ENCODE results near the gene MAML2.

- TF ChIP-seq CTCF (conservative IDR thresholded peaks at IDR 0.05; ENCODE audit: low read depth in 2 of 2) = no peak
- no peak for TF ChIP-seq EZH2 (IDR thresholded peaks at IDR 0.05; ENCODE audit: low read depth, unreplicated experiment)
- no peak for TF ChIP-seq POLR2AphosphoS5 (IDR thresholded peaks at IDR 0.05; ENCODE audit: low read depth)
- no peak for TF ChIP-seq ZNF331 (CRISPR knock-in tag; IDR thresholded peaks at IDR 0.05; ENCODE audit: low read depth)
Measured at GRCh38 chr11:96033599-96033998, 309.4 kb downstream of the MAML2 start.

Measured in GM23338 (cell line).